Transverse colon (tissue), 4 donors: Measurements from ENCODE around the gene ZNF91. TPM values are rescaled to one million over a fixed set of nuclear protein-coding genes. Genes with fewer than 3 reads are reported as not detected.

ENCODE experiments used
- DNase-seq: peaks from one replicate; pipeline ENCODE4 v3.0.0-alpha.2; 2019
- H3K27ac ChIP-seq, 4 donors: fragments of 200-600 bp; sonication (generic); 2 replicates each; pipeline ENCODE4 v1.5.1; 2016 to 2018; ENCODE audit warnings: inconsistent platforms in 4 of 4
- H3K27me3 ChIP-seq: fragments of 200-600 bp; sonication (generic); 2 replicates; pipeline ENCODE4 v1.5.1; 2017; ENCODE audit warnings: inconsistent platforms
- H3K36me3 ChIP-seq, 4 donors: fragments of 200-600 bp; sonication (generic); 2 replicates each; pipeline ENCODE4 v1.5.1; 2017 to 2019; ENCODE audit warnings: inconsistent platforms in 4 of 4
- H3K4me1 ChIP-seq, 4 donors: fragments of 200-600 bp; sonication (generic); 2 replicates each; pipeline ENCODE4 v1.5.1; 2017 to 2020; ENCODE audit warnings: inconsistent platforms in 4 of 4
- H3K4me3 ChIP-seq, 4 donors: fragments of 200-600 bp; sonication (generic); 1 replicate in 1 of 4; 2 replicates in 3 of 4; pipeline versions ENCODE4 v1.5.1 to v1.6.1; 2017 to 2019; ENCODE audit warnings: inconsistent platforms in 4 of 4
- H3K9me3 ChIP-seq, 2 donors: fragments of 200-600 bp; sonication (generic); 2 replicates each; pipeline ENCODE4 v1.5.1; 2017 to 2019; ENCODE audit warnings: inconsistent platforms in 2 of 2
- EP300 ChIP-seq: sonication (generic); formaldehyde crosslinking; IDR thresholded peaks from one replicate; pipeline ENCODE4 v1.6.1; 2017; ENCODE audit warnings: antibody characterized with exemption, low read depth
- POLR2A ChIP-seq: fragments of 450-650 bp; IDR thresholded peaks from one replicate; pipeline ENCODE4 v1.6.1; 2016; ENCODE audit warnings: antibody characterized with exemption, mild to moderate bottlenecking, moderate library complexity
- POLR2AphosphoS5 ChIP-seq, 3 donors: sonication (generic); formaldehyde crosslinking; IDR thresholded peaks; one replicate each; pipeline ENCODE4 v1.6.1; 2016; ENCODE audit warnings: antibody characterized with exemption in 3 of 3
- WGBS, 2 donors: methylation state at CpG; one replicate each; pipeline ENCODE4 v1.1.5; 2018; ENCODE audit warnings: low coverage in 1 of 2; 5-methylcytosine and 5-hydroxymethylcytosine counted together
- in situ Hi-C, 4 donors: fragments of 200-750 bp; cut with MboI; loops; one replicate each; pipeline versions ENCODE4 v1.15.0 to v1.15.1; 2017; ENCODE audit warnings: low sequenced_read_pairs in 3 of 4, low pct_ligation_motif_present in 1 of 4, low pct_unique_long_range_greater_than_20kb in 1 of 4
- intact Hi-C: fragments of 100-400 bp; cut with DNase I; formaldehyde crosslinking; loops from one replicate; pipeline ENCODE4 v1.15.1; 2023; ENCODE audit warnings: low total_unique reads
- total RNA-seq, 4 donors: library from RNA; depleted of rRNA; stranded (reverse); fragments of >200 nt; gene quantifications; one replicate each; pipeline ENCODE4 v1.1.0, GENCODE V29; 2016
- TF ChIP-seq, protein P1 (sequence below), 5 experiments: fragments of 200-600 bp in 3 of 5; fragments of 450-650 bp in 2 of 5; sonication (generic) in 3 of 5; IDR thresholded peaks; 1 replicate in 2 of 5; 2 replicates in 3 of 5; pipeline ENCODE4 v1.5.1; 2016 to 2017; ENCODE audit warnings: antibody characterized with exemption in 5 of 5, inconsistent platforms in 3 of 5, mild to moderate bottlenecking in 2 of 5, moderate library complexity in 1 of 5

The ZNF91 gene
- total RNA-seq, 4 donors from 2014 or later: 93.9 to 236 (median 157) TPM

DNA sequence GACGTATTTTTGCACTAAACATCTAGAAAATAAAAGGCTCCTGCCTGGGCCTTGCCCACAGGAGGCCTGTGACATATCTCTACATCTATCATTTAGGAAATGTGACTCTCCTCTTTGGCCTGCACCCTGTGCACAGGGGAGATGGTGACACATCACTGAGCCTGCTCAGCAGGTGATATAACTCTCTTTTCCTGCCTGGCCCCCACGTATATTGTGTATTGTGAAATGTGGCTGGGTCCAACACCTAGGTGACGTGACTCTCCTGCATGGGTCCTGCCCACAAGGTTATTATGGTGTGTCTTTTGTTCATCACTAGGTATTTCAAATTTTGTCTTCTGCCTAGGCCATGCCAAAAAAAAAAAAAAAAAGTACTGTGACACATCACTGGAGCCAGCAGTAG lies 83.7 kb downstream of the ZNF91 start:
- H3K27me3 ChIP-seq: no peaks in the 10 kb centered on the region
- in situ Hi-C loops (no loop called here), intact Hi-C loops (no loop called here)
- H3K9me3 ChIP-seq: no peaks in the 10 kb centered on the region
- H3K27ac ChIP-seq: no peak overlapping the region
- no peaks in the 10 kb centered on the region for H3K4me1 ChIP-seq
- no peaks in the 10 kb centered on the region for H3K36me3 ChIP-seq
- H3K4me3 ChIP-seq: no peak overlapping the region
- TF ChIP-seq POLR2AphosphoS5 (IDR thresholded peaks at IDR 0.05) (no peak), POLR2A (no peak)
- WGBS, 2 donors: 85 to 100% methylated on average over 1 to 3 of the region's 3 CpGs
- DNase-seq: no peak

- 94 to 100% methylated on average over 1 to 2 of the region's 2 CpGs for WGBS, 2 donors
- DNase-seq: no peak
- in situ Hi-C loops (no loop called here), intact Hi-C loops (no loop called here)
- Histone ChIP-seq H3K36me3 (no peaks in the 10 kb centered on the region), H3K27me3 (no peaks in the 10 kb centered on the region), H3K27ac (no peak overlapping the region), H3K4me3 (no peak overlapping the region), H3K9me3 (no peaks in the 10 kb centered on the region), H3K4me1 (no peaks in the 10 kb centered on the region)
- TF ChIP-seq POLR2A (no peak), EP300 (no peak), POLR2AphosphoS5 (IDR thresholded peaks at IDR 0.05) (no peak)
- TF ChIP-seq, protein P1, sequence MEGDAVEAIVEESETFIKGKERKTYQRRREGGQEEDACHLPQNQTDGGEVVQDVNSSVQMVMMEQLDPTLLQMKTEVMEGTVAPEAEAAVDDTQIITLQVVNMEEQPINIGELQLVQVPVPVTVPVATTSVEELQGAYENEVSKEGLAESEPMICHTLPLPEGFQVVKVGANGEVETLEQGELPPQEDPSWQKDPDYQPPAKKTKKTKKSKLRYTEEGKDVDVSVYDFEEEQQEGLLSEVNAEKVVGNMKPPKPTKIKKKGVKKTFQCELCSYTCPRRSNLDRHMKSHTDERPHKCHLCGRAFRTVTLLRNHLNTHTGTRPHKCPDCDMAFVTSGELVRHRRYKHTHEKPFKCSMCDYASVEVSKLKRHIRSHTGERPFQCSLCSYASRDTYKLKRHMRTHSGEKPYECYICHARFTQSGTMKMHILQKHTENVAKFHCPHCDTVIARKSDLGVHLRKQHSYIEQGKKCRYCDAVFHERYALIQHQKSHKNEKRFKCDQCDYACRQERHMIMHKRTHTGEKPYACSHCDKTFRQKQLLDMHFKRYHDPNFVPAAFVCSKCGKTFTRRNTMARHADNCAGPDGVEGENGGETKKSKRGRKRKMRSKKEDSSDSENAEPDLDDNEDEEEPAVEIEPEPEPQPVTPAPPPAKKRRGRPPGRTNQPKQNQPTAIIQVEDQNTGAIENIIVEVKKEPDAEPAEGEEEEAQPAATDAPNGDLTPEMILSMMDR (IDR thresholded peaks at IDR 0.05): no peak
Measured at GRCh38 chr19:23310729-23311211, 84.5 kb downstream of the ZNF91 start.

DNA sequence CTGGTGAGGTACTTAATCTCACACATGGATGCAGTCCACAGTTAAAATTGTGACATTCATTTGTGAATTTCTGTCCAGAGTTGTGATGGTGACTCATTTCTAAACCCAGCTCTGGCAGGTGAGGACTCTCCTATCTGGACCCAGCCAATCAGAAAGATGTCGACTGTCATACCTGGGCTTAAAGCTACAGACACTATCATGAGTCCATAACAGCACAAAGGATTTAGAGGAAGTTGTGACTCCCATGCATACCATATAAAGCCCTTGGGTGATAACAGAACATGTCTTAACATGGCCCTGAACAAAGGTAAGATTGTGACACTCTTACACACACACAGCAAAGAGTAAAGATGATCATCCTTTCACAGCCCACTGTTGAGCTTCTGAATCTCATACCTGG lies 85.3 kb downstream of the ZNF91 start:
- Histone ChIP-seq H3K36me3 (no peaks in the 10 kb centered on the region), H3K9me3 (no peaks in the 10 kb centered on the region), H3K27me3 (no peaks in the 10 kb centered on the region), H3K4me1 (no peaks in the 10 kb centered on the region), H3K27ac (no peak overlapping the region), H3K4me3 (no peak overlapping the region)
- TF ChIP-seq POLR2A: no peak
- TF ChIP-seq, protein P1 (IDR thresholded peaks at IDR 0.05): no peak
- no peak for TF ChIP-seq POLR2AphosphoS5 (IDR thresholded peaks at IDR 0.05)
- TF ChIP-seq EP300: no peak
- in situ Hi-C loops: no loop called here
- intact Hi-C loops: no loop called here
- WGBS, 2 donors: 80 to 86% methylated on average over 1 of the region's 1 CpG
- DNase-seq: no peak

DNA sequence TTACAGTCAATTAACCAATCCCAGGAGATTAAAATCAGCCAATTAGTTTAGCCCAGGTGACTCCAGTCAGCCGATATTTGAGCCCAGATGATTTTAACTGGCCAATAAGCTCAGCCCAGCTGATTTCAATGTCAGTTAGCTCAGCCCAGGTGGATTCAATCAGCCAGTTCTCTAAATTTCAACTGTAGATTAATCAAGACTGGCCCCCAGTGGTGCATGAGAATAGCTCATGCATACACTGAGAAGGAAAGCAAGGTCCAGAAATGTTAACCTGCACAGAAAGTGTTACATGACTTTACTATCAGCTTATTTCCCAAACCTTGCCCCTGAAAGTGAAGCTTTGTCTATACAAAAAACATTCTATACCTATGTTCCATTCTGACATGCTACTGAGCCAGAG lies 89.7 kb downstream of the ZNF91 start:
- H3K4me3 ChIP-seq: no peak overlapping the region
- no peak overlapping the region for H3K27ac ChIP-seq
- H3K27me3 ChIP-seq: no peaks in the 10 kb centered on the region
- no peak for DNase-seq
- no peaks in the 10 kb centered on the region for H3K4me1 ChIP-seq
- intact Hi-C loops (no loop called here), in situ Hi-C loops (no loop called here)
- WGBS, 2 donors: 38% methylated on average over 1 of the region's 1 CpG; no CpG with 5 or more reads in 1 of the 2 donors
- H3K9me3 ChIP-seq: peaks cover 0 to 7% of the 10 kb centered on the region in 2 donors
- TF ChIP-seq EP300 (no peak), POLR2A (no peak), POLR2AphosphoS5 (IDR thresholded peaks at IDR 0.05) (no peak)
- TF ChIP-seq, protein P1 (IDR thresholded peaks at IDR 0.05): no peak
- H3K36me3 ChIP-seq: no peaks in the 10 kb centered on the region

DNA sequence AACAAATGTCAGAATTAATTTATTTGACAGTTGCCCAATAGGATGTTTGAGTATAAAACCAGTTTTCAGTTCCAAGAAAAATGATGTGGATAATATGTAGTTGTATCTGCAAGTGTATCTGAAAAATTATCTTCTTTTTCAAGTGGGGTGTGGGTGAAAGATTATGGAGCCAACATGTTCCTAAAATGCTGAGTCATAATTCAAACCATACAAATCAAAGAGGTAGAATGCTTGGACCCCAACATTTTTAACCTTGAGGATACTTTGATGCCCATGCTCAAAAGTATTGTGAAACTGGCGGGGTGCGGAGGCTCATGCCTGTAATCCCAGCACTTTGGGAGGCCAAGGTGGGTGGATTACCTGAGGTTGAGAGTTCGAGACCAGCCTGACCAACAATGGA lies 91.0 kb downstream of the ZNF91 start:
- H3K9me3 ChIP-seq: peaks cover 11% of the 10 kb centered on the region in 2 donors
- H3K27me3 ChIP-seq: no peaks in the 10 kb centered on the region
- TF ChIP-seq POLR2A (no peak), EP300 (no peak), POLR2AphosphoS5 (IDR thresholded peaks at IDR 0.05) (no peak)
- TF ChIP-seq, protein P1 (IDR thresholded peaks at IDR 0.05): no peak
- WGBS, 2 donors: 84% methylated on average over 3 of the region's 3 CpGs; no CpG with 5 or more reads in 1 of the 2 donors
- DNase-seq: no peak
- no peaks in the 10 kb centered on the region for H3K36me3 ChIP-seq
- intact Hi-C loops (no loop called here), in situ Hi-C loops (no loop called here)
- no peaks in the 10 kb centered on the region for H3K4me1 ChIP-seq
- no peak overlapping the region for H3K4me3 ChIP-seq
- H3K27ac ChIP-seq: no peak overlapping the region
